ENCODE measurements around the gene ELP1.
"Not testable (repeated sequence)": the region's sequence is repeated elsewhere in the genome, so short reads cannot be mapped to it uniquely, and the experiment has no call there.

Gene ELP1

DNA sequence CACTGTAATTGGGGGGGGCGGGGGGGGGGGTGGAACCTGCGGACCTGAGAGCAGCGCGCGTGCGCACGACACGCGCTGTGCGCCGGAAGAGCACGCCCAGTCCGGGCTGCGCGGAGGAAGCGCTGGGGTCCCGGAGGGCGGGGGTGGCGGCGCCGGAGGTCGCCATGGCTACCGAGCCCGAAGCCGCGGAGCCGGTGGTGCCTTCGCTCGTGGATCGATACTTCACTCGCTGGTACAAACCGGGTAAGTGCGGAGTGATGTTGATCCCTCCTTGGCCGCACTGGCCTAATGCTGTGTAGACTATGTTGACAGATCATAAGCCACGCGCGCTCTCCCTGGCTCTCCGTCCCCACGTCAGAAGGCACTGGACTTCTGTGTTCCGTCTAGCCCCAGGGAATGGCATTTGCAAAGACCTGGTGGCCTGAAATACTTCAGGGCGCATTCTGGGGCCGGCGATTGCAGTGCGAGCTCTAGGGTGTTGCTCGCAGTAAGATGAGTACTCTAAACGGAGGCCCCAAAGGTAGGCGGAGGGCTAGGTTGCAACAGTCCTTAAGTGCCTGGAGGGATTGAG, 484 bp upstream of the ELP1 start, which contains the start of gene ABITRAM:
TSS of gene ABITRAM (plus strand) at position 78 of the 571 bp plus-strand sequence. CDS start at position 165, 87 bp downstream.
- peak; percentile 31 to 59 for DNase-seq (ENCODE audit: low read depth in 2 of 2, low spot score in 1 of 2)

DNA sequence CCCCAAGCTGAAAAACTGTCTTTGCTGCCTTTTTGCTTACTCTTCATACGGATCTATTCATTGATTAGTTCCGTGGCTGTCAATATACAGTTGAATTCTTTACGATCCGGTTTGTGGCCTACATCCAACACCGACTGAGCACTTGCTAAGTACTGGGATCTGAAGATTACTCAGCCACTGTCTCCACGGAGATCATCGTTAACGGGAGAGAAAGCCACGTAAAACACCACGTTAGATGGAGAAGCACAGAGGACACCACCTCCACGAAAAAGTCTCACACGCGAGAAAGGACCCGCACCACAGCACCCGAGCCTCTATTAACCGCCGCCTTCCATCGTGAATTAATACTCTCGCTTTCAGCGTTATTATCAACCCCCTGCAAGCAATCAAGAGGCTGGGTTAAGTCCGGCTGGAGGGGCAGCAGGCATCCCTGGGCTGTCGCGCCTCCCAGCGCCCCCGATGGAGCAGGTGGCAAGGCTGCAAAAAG, 650 bp downstream of the ELP1 start:
- no peak for DNase-seq (ENCODE audit: low read depth in 2 of 2, low spot score in 1 of 2)

DNA sequence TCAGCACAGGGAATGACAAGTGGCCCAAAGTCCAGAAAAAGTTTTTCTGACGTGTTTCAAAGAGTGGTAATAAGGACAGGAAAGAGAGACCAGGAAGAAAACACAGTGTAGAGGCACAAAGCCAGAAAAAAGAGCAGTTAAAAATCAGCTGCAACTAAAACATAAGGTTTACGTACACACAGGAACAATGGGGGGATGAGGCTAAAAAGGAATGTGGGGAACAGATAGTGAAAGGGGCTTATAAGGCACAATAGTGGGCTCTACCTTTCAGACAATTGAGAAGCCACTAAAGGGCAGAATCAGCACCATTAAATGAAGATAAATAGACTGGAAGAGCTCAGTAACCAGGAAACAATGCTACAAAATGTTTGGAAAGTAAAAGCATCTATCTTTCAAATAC, 5.5 kb downstream of the ELP1 start:
- no peak for DNase-seq (ENCODE audit: low read depth in 2 of 2, low spot score in 1 of 2)

DNA sequence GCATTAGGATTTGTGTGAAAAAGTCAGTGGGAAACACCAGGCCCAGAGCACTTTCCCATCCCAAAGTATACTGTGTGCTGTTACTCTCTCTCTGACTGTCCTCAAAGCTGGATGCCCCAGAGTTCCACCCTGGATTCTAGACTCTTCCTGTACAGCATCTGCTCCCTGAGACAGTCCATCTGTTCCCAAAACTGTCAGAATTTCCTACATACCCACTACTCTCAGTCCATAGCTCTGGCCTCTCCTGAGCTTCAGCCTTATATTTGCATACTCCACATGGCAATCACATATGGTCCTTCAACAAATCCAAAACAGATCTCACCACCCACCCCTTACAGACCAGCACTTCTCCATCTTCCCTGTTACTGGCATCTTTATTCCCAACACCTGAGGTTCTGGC, 9.5 kb downstream of the ELP1 start:
- DNase-seq (ENCODE audit: low read depth in 2 of 2, low spot score in 1 of 2): no peak

DNA sequence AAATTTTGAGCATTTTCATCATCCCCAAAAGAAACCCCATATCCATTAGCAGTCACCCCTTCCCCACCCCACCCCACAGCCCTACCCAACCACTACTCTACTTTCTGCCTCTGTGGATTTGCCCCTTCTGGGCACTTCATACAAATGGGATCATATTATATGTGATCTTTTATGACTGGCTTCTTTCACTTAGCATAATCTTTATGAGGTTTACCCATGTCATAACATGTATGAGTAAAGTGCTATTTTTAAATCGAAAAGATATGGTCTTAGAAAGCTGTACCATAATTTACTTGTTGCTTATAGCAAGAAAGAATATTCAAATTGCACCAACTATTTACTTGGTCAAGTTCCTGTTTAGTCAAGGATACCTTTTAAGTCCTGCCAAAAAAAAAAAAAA, 12.7 kb downstream of the ELP1 start:
- DNase-seq (ENCODE audit: low read depth in 2 of 2, low spot score in 1 of 2): no peak

DNA sequence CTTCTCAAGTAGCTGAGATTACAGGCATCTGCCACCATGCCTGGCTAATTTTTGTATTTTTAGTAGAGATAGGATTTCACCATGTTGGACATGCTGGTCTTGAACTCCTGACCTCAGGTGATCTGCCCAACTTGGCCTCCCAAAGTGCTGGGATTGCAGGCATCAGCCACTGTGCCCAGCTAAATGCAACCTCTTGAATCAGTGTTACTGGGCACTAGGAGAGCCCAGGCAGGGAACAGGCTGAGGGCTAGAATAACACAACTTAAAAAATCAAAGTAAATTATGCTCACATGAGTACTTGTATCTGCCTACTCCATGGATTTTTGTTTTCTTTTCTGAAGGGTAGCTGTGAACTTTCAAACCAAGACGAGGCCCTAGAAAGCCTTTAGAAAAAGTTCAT, 13.5 kb downstream of the ELP1 start:
- DNase-seq (ENCODE audit: low read depth in 2 of 2, low spot score in 1 of 2): not testable (repeated sequence)

DNA sequence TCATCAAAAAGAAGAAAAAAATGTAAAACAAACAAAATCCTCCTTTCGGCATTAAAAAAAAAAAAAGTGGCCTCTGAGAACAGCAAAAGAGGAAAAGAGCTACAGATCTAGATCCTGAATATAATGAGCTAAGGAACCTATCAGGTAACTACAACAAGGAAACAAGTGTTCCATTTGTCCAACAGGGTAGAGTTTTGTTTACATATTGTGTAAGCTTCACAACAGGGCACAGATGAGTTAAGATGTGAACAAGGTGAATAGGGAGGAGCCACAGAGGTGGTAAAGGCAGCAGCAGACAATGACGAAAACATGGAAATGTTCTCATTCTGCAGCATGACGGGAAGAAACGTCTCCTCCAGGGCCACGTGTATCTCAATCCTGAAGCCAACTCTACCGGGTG, 14.4 kb downstream of the ELP1 start:
- no peak for DNase-seq (ENCODE audit: low read depth in 2 of 2, low spot score in 1 of 2)

DNA sequence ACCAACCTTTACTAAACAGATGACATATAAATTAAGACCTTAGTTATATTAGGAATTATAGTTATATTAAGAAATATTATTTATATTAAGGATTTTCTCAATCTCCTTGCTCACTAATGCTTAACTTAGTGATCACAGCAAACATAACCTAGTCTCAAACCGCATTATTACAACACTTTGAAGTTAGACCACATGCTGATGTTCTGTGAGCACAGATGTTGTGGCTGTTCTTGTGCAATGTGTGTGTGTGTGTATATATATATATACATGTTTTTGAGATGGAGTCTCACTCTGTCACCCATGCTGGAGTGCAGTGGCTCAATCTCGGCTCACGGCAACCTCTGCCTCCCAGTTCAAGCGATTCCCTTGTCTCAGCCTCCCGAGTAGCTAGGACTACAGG, 20.5 kb downstream of the ELP1 start:
- DNase-seq (ENCODE audit: low read depth in 2 of 2, low spot score in 1 of 2): no peak

DNA sequence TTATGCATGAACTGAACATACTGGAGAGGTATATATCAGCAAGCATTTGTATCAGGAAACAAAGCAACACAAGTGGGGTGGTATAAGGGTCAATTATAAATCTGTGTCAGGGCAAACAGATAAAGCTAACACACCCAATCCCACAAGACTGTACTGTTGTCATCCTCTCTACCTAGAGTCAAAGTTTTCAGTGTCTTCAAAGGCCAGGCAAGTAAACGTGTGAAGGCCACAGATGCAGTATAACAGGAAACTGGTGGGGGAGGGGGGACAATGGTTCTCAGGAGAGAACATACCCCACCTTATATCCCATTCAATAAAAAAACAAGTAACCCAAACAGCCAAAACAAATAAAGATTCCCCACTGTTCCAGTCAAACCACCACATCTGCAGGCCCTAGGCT, 22.1 kb downstream of the ELP1 start:
- no peak for DNase-seq (ENCODE audit: low read depth in 2 of 2, low spot score in 1 of 2)

DNA sequence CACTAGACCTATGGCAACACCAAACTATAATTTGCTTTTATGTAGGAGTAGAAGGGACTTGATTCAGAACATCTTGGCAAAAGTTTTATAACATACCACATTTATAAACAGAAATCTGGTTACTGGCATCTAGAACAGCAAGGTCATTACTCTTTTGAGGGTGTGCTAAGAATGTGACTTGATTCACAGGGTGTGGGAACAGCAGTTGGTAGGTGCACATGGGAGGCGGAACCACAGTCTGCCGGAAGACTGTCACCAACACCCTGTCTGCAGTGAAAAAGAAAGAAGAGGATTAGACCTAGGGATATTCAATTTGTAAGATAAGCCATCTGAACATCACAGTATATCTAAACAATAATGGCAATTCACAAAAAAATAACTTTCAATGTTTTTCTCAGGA, 23.0 kb downstream of the ELP1 start:
- no peak for DNase-seq (ENCODE audit: low read depth in 2 of 2, low spot score in 1 of 2)

DNA sequence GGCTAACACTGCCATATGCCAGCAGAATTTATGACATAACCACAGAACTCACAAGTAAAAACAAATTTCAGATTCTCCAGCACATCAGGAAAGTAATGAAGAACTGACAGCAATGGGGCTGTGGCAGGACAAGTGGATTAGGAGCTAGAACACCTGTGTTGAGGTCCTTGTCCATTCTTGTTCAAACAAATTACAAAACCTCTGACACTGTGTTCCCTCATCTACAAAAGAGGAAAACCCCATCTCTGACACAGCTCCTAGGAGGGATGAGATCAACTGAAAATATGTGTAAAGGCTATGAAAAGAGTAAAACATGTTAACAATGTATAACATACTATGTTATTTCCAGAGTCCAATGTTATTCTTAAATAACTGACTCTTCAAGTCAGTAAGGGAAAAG, 23.5 kb downstream of the ELP1 start:
- no peak for DNase-seq (ENCODE audit: low read depth in 2 of 2, low spot score in 1 of 2)

DNA sequence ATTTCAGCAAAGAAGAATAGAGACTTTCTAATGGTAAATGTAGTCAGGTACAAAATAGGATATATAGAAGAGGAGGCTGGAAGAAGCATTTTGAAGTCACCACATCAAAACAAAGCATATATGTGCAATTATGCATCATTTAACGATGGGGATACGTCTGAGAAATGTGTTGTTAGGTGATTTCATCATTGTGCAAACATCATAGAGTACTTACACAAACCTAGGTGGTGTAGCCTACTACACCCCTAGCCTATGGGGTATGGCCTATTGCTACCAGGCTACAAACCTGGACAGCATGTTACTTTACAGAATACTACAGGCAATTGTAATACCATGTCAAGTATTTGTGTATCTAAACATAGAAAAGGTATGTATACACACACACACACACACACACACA, 28.4 kb downstream of the ELP1 start:
- no peak for DNase-seq (ENCODE audit: low read depth in 2 of 2, low spot score in 1 of 2)

DNA sequence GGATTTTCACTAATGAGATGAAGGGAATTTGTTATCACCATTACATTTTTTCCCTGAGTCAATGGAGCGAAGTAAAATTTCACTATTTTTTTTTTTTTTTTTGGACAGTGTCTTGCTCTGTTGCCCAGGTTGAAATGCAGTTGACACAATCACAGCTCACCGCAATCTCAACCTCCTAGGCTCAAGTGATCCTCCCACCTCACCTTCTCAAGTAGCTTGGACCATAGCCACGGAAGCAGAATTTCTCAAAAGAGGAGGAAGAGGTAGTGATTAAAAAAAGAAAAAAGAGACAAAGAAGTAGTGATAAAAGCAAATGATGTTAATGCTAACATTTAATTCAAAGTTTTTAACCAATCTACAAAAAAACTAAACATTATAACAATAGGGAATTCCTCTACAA, 29.8 kb downstream of the ELP1 start:
- no peak for DNase-seq (ENCODE audit: low read depth in 2 of 2, low spot score in 1 of 2)

DNA sequence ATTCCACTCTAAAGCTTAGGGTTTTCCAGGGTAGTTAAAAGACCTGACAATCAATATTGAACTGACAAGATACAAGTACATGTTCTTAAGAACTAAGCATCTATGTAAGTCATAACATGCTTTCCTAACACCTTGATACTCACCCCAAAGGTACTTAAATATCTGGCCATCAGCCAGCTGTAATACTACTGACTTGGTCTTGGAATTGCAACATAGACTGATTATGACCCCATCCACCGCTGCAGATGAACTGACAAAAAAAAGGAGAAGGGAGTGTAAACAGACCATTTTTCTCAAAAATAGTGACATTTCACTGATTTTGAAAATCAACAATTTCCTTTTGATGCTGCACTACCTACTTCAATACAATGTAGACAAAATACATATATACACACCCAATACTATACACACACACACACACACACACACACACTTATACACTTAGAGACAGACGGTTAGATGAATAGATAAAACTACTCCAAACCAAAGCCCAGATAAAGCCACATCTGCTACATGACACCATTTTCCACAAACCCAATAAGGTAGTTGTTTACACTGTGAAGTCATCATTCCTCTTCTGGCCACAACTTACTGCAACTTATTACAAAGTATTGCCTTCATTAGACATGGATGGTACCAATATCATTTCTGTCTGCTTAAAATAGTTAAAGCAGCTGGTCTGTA, 30.4 kb downstream of the ELP1 start:
- no peak for DNase-seq (ENCODE audit: low read depth in 2 of 2, low spot score in 1 of 2)

DNA sequence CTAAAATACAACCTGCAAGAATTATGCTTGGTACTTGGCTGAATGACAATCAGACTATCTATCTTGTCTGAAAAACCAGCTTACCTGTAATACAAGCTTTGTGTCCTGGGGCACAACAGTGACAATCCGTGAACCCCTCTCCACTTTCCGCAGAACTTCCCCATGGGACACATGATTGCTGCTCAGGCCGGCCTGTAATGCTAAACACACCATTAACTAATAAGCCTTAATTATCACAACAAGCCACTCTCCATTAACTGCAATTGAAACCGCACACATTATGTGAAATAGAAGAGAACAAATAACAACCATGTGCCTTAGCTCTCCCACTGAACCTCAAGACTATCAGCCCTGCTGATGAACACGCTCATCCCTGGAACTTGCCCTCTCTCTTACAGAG, 33.7 kb downstream of the ELP1 start:
- no peak for DNase-seq (ENCODE audit: low read depth in 2 of 2, low spot score in 1 of 2)

DNA sequence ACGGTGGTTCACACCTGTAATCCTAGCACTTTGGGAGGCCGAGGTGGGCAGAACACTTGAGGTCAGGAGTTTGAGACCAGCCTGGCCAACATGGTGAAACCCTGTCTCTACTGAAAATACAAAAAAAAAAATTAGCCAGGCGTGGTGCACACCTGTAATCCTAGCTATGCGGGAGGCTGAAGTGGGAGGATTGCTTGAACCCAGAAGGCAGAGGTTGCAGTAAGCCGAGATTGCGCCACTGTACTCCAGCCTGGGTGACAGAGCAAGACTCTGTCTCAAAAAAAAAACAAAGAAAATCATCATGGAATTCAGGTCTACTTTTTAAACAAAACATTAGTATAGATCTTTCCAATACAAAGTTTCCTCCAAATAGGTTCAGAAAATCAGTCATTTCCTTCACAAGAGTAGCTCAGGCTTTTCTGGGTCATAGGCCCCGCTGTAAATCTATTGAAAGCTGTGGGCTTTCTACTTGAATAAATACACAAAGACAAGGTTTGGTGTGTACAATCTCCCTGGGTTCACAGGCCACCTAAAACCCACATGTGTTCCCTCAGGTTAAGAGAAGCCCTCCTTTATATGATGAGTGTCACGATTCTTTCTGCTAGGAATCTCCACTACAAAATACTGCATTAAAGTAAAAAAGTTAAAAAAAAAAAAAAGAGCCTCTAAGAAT, 34.8 kb downstream of the ELP1 start:
- DNase-seq (ENCODE audit: low read depth in 2 of 2, low spot score in 1 of 2): not testable (repeated sequence)

DNA sequence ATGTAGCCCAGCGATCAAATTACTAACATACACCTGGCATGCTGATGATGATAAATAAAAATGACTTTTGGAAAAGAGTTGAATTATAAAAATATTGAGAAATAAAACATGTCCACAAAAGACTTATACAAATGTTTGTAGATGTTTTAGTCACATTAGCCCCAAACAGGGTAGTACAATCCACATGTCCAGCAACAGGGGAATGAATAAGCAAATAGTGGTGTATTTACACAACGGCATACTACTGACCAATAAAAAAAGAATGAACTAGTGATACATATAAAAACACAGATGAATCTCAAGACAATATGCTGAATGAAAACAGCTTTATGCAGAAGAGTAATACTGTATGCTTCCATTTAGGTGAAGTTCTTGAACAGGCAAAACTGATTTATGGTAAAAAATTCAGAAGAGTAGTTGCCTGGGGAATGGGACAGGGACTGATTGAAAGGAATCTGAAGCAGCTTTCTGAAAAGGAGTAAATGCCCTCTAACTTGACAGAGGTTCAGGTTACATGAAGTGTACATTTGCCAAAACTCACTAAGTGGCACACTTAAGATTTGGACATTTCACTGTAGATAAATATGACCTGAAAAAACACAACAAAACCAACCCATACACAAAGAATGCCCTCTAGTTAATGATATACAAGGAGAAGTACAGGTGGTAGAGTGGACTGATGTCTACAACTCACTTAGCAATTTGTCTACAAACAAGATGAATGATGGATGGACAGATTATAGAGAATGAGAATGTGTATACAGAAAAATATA, 36.4 kb downstream of the ELP1 start:
- no peak for DNase-seq (ENCODE audit: low read depth in 2 of 2, low spot score in 1 of 2)

DNA sequence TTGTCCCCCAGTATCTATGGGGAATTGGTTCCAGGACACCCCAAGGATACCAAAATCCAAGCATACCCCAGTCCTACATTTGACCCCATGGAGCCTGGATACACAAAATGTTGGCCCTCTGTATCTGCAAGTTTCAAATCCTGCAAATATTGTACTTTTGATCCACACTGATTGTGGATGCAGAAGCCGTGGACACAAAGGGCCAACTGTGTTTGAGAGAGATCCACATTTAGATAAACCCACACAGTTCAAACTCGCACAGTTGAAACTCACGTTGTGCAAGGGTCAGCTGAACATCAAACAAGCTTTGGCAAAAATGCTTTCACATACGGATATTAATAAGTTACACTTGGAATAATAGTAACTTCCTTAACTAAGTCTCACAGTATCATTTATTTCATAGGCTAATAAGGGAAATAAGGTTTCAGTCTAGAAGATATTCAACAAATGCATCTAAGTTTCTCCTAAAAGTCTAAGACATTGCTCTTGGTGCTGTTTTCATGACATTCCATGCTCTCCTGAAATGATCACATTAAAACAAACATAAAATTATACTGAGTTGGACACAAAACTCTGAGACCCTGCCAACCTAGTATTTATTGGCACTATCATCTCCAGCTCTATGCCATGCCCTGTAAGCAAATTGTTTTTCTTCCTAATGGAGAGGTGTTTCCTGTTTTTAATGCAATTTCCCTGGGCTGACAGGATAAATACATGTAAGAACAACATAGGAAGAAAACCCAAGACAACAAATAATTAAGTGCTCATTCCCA, 39.5 kb downstream of the ELP1 start:
- no peak for DNase-seq (ENCODE audit: low read depth in 2 of 2, low spot score in 1 of 2)

DNA sequence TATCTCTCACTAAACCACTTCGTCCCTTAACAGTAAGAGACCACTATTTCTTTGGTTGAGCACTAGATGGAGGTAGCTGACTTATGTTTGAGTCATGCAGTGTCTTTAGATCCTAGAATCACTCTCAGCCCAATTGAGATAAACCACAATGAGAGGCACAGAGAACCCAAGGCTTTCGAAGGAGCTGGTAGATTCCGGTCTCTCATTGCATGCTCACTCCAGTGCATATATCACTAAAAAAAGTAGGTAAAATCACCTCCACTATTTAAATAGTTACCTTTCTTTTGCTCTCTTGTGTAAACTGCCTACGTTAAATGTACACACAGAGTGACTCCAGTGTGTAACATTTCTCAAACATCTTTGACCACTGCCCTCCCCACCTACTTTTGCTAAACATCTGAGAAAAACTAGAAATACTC, 44.3 kb downstream of the ELP1 start:
- DNase-seq (ENCODE audit: low read depth in 2 of 2, low spot score in 1 of 2): no peak

DNA sequence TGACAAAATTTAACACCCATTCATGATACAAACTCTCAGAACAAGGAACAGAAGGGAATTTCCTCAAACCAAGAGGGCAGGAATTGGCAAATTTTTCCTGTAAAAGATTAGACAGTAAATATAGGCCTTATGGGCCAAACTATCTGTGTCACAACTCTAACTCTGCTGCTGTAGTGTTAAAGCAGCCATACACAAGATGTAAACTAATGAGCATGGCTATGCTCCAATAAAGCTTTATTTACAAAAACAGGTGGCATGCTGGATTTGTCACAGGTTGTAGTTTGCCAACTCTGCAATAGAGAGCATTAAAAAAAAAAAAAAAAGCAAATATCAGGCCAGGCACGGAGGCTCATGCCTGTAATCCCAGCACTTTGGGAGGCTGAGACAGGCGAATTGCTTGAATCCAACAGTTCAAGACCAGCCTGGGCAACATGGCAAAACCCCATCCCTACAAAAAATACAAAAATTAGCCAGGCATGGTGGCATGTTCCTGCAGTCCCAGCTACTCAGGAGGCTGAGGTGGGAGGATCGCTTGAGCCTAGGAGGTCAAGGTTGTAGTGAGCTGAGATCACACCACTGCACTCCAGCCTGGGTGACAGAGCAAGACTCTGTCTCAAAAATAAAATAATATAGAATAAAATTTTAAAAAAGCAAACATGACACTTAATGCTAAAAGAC, 47.2 kb downstream of the ELP1 start:
- not testable (repeated sequence) for DNase-seq (ENCODE audit: low read depth in 2 of 2, low spot score in 1 of 2)

Data from stimulated activated CD8-positive, alpha-beta memory T cell treated with anti-CD3 and anti-CD28 coated beads, Interleukin-4, amount 100 ng/mL, for 4 hours (primary cell).